Transverse colon (tissue), 4 donors: Measurements from ENCODE around the gene KCNF1.

ENCODE experiments used
- POLR2A ChIP-seq: fragments of 450-650 bp; IDR thresholded peaks from one replicate; pipeline ENCODE4 v1.6.1; 2016; ENCODE audit warnings: antibody characterized with exemption, mild to moderate bottlenecking, moderate library complexity
- POLR2AphosphoS5 ChIP-seq, 3 donors: sonication (generic); formaldehyde crosslinking; IDR thresholded peaks; one replicate each; pipeline ENCODE4 v1.6.1; 2016; ENCODE audit warnings: antibody characterized with exemption in 3 of 3
- TF ChIP-seq, protein P1 (sequence below), 5 experiments: fragments of 200-600 bp in 3 of 5; fragments of 450-650 bp in 2 of 5; sonication (generic) in 3 of 5; IDR thresholded peaks; 1 replicate in 2 of 5; 2 replicates in 3 of 5; pipeline ENCODE4 v1.5.1; 2016 to 2017; ENCODE audit warnings: antibody characterized with exemption in 5 of 5, inconsistent platforms in 3 of 5, mild to moderate bottlenecking in 2 of 5, moderate library complexity in 1 of 5

- TF ChIP-seq, protein P1, sequence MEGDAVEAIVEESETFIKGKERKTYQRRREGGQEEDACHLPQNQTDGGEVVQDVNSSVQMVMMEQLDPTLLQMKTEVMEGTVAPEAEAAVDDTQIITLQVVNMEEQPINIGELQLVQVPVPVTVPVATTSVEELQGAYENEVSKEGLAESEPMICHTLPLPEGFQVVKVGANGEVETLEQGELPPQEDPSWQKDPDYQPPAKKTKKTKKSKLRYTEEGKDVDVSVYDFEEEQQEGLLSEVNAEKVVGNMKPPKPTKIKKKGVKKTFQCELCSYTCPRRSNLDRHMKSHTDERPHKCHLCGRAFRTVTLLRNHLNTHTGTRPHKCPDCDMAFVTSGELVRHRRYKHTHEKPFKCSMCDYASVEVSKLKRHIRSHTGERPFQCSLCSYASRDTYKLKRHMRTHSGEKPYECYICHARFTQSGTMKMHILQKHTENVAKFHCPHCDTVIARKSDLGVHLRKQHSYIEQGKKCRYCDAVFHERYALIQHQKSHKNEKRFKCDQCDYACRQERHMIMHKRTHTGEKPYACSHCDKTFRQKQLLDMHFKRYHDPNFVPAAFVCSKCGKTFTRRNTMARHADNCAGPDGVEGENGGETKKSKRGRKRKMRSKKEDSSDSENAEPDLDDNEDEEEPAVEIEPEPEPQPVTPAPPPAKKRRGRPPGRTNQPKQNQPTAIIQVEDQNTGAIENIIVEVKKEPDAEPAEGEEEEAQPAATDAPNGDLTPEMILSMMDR (IDR thresholded peaks at IDR 0.05) = no peak
- TF ChIP-seq POLR2AphosphoS5 (IDR thresholded peaks at IDR 0.05) = no peak
- TF ChIP-seq POLR2A = no peak
Observed at GRCh38 chr2:10905862-10906143, 5.9 kb upstream of the KCNF1 start.
